ENCODE data around the gene PRR19. TPM values are rescaled to one million over a fixed set of nuclear protein-coding genes. Genes with fewer than 3 reads are reported as not detected.

Gene PRR19
- total and polyA plus RNA-seq, 10 of the 15 experiments (the other 5 are each of a cell fraction or from before 2014, with no cell fraction given) = 0.09 to 1.7 (median 0.73) TPM; not detected in 1

DNA sequence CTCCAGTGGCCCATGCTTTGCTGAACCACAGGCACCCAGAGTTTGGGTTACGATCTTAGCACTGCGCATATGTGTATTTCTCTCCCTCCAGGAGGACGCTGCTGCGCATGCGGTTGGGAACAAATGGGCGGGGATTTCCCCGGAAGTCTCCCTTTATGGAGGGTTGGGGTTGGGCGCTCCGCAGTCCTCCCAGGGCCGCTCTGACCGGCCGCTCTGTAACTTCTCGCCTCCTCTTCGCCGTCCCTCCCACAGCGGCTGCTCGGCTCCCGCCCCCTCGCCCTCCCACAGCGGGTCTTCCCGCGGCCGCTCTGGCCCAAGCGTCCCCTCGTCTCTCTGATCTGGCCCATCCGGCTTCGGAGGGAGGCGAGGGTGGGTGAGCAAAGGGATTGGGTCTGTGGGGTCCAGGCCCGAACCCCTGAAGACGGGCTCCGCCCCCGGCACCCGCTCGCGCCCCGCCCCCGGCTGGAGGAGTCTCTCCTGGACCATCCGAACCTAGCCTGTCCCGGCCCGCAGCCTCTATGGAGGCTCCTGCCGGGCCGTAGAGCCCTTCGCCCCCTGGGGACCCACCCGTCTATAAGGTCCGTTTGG lies 23.5 kb downstream of the PRR19 start, which contains the start of gene MEGF8:
MEGF8 (plus strand) TSS at position 328 of the 588 bp plus-strand sequence. CDS start 609 bp downstream, outside the sequence.
- no peaks in the 10 kb centered on the region for H4K20me1 ChIP-seq (ENCODE audit: control insufficient read depth, insufficient read depth)
- H3K9ac ChIP-seq (ENCODE audit: control insufficient read depth, insufficient read depth, low read length) = peak within 1 kb of the TSS; percentile 92
- peaks cover 7% of the 10 kb centered on the region for H3K4me1 ChIP-seq (ENCODE audit: control insufficient read depth, insufficient read depth, low read length)
- DNase-seq (ENCODE audit: low read depth, low spot score) (peak; percentile 98), FAIRE-seq (peak; percentile 99), ATAC-seq (peak; percentile 92)
- peak within 1 kb of the TSS; percentile 93 for H3K4me3 ChIP-seq
- H3K9me3 ChIP-seq (replicated peaks; ENCODE audit: control insufficient read depth, insufficient read depth, low read length) = no peaks in the 10 kb centered on the region
- peak within 1 kb of the TSS; percentile 95 for H2AFZ ChIP-seq (ENCODE audit: control insufficient read depth, low read depth, low read length)
- ChIA-PET RAD21 (ENCODE audit: unreplicated experiment) (no interaction called here), SMC1A (ENCODE audit: uncharacterized antibody, unreplicated experiment) (no interaction called here), CTCF (no interaction called here), POLR2A (no interaction called here)
- WGBS (ENCODE audit: insufficient coverage, insufficient replicate concordance, low lambda C conversion rate, missing lambda C conversion rate) = 1% methylated on average over 39 of the region's 45 CpGs
- BruUV-seq (replicated peaks) = no TSS peak
- in situ Hi-C loops (cut with MboI) = no loop called here
- no peaks in the 10 kb centered on the region for H3K36me3 ChIP-seq (ENCODE audit: control insufficient read depth in 2 of 2, insufficient read depth in 2 of 2, low read length in 1 of 2)
- peak within 1 kb of the TSS; percentile 91 for H3K4me2 ChIP-seq (ENCODE audit: control insufficient read depth, insufficient read depth)
- peak within 1 kb of the TSS; percentile 57 for H3K27ac ChIP-seq (ENCODE audit: control insufficient read depth, insufficient read depth)
- intact Hi-C loops (cut with micrococcal nuclease; ENCODE audit: unreplicated experiment) = loop anchor here (1.0 to 10.0 kb wide), 4 partner anchors 71 to 221 kb away; no protein-coding TSS in a partner anchor
- peaks cover 13% of the 10 kb centered on the region for H3K79me2 ChIP-seq (ENCODE audit: control insufficient read depth, insufficient read depth, low read length)
- peaks cover 3 to 4% of the 10 kb centered on the region in 2 experiments; a peak in 2 of 4 replicates for H3K27me3 ChIP-seq (replicated peaks in 1 of 2; ENCODE audit: control insufficient read depth in 2 of 2, insufficient read depth in 2 of 2, low read length in 1 of 2)
- TF ChIP-seq MXI1 (IDR thresholded peaks at IDR 0.05; ENCODE audit: low read depth, low read length) (peak; percentile 54; the same call in 1 of the 2 replicates), SRF (IDR thresholded peaks at IDR 0.05; ENCODE audit: low read depth in 2 of 2, low read length in 2 of 2) (peak; percentile 98 to 100), BCL11A (IDR thresholded peaks at IDR 0.05; ENCODE audit: low read depth, low read length) (no peak), ZNF274 (IDR thresholded peaks at IDR 0.05; ENCODE audit: insufficient read depth, insufficient read length) (no peak), STAT1 (conservative IDR thresholded peaks at IDR 0.05) (no peak), EED (IDR thresholded peaks at IDR 0.05; ENCODE audit: low read depth) (no peak), TARDBP (IDR thresholded peaks at IDR 0.05; ENCODE audit: borderline replicate concordance) (no peak), EP300 (IDR thresholded peaks at IDR 0.05; ENCODE audit: borderline replicate concordance in 1 of 2, control insufficient read depth in 1 of 2, low read depth in 2 of 2, low read length in 2 of 2) (no peak)
- TF ChIP-seq, protein P1, sequence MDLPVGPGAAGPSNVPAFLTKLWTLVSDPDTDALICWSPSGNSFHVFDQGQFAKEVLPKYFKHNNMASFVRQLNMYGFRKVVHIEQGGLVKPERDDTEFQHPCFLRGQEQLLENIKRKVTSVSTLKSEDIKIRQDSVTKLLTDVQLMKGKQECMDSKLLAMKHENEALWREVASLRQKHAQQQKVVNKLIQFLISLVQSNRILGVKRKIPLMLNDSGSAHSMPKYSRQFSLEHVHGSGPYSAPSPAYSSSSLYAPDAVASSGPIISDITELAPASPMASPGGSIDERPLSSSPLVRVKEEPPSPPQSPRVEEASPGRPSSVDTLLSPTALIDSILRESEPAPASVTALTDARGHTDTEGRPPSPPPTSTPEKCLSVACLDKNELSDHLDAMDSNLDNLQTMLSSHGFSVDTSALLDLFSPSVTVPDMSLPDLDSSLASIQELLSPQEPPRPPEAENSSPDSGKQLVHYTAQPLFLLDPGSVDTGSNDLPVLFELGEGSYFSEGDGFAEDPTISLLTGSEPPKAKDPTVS (IDR thresholded peaks at IDR 0.05; ENCODE audit: low read depth, low read length) = no peak
- TF ChIP-seq, protein P2, sequence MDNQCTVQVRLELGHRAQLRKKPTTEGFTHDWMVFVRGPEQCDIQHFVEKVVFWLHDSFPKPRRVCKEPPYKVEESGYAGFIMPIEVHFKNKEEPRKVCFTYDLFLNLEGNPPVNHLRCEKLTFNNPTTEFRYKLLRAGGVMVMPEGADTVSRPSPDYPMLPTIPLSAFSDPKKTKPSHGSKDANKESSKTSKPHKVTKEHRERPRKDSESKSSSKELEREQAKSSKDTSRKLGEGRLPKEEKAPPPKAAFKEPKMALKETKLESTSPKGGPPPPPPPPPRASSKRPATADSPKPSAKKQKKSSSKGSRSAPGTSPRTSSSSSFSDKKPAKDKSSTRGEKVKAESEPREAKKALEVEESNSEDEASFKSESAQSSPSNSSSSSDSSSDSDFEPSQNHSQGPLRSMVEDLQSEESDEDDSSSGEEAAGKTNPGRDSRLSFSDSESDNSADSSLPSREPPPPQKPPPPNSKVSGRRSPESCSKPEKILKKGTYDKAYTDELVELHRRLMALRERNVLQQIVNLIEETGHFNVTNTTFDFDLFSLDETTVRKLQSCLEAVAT (IDR thresholded peaks at IDR 0.05) = no peak
- TF ChIP-seq, protein P3, sequence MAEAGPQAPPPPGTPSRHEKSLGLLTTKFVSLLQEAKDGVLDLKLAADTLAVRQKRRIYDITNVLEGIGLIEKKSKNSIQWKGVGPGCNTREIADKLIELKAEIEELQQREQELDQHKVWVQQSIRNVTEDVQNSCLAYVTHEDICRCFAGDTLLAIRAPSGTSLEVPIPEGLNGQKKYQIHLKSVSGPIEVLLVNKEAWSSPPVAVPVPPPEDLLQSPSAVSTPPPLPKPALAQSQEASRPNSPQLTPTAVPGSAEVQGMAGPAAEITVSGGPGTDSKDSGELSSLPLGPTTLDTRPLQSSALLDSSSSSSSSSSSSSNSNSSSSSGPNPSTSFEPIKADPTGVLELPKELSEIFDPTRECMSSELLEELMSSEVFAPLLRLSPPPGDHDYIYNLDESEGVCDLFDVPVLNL (IDR thresholded peaks at IDR 0.05; ENCODE audit: low read depth, low read length) = no peak
- TF ChIP-seq, protein P4, sequence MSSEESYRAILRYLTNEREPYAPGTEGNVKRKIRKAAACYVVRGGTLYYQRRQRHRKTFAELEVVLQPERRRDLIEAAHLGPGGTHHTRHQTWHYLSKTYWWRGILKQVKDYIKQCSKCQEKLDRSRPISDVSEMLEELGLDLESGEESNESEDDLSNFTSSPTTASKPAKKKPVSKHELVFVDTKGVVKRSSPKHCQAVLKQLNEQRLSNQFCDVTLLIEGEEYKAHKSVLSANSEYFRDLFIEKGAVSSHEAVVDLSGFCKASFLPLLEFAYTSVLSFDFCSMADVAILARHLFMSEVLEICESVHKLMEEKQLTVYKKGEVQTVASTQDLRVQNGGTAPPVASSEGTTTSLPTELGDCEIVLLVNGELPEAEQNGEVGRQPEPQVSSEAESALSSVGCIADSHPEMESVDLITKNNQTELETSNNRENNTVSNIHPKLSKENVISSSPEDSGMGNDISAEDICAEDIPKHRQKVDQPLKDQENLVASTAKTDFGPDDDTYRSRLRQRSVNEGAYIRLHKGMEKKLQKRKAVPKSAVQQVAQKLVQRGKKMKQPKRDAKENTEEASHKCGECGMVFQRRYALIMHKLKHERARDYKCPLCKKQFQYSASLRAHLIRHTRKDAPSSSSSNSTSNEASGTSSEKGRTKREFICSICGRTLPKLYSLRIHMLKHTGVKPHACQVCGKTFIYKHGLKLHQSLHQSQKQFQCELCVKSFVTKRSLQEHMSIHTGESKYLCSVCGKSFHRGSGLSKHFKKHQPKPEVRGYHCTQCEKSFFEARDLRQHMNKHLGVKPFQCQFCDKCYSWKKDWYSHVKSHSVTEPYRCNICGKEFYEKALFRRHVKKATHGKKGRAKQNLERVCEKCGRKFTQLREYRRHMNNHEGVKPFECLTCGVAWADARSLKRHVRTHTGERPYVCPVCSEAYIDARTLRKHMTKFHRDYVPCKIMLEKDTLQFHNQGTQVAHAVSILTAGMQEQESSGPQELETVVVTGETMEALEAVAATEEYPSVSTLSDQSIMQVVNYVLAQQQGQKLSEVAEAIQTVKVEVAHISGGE (CRISPR knock-in tag; IDR thresholded peaks at IDR 0.05) = no peak
- TF ChIP-seq, protein P5, sequence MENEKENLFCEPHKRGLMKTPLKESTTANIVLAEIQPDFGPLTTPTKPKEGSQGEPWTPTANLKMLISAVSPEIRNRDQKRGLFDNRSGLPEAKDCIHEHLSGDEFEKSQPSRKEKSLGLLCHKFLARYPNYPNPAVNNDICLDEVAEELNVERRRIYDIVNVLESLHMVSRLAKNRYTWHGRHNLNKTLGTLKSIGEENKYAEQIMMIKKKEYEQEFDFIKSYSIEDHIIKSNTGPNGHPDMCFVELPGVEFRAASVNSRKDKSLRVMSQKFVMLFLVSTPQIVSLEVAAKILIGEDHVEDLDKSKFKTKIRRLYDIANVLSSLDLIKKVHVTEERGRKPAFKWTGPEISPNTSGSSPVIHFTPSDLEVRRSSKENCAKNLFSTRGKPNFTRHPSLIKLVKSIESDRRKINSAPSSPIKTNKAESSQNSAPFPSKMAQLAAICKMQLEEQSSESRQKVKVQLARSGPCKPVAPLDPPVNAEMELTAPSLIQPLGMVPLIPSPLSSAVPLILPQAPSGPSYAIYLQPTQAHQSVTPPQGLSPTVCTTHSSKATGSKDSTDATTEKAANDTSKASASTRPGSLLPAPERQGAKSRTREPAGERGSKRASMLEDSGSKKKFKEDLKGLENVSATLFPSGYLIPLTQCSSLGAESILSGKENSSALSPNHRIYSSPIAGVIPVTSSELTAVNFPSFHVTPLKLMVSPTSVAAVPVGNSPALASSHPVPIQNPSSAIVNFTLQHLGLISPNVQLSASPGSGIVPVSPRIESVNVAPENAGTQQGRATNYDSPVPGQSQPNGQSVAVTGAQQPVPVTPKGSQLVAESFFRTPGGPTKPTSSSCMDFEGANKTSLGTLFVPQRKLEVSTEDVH (IDR thresholded peaks at IDR 0.05; ENCODE audit: low read depth, partially characterized antibody) = peak; percentile 37

Measured in GM12878 (cell line).